ENCODE results near the gene RAD51B.

The RAD51B gene

DNA sequence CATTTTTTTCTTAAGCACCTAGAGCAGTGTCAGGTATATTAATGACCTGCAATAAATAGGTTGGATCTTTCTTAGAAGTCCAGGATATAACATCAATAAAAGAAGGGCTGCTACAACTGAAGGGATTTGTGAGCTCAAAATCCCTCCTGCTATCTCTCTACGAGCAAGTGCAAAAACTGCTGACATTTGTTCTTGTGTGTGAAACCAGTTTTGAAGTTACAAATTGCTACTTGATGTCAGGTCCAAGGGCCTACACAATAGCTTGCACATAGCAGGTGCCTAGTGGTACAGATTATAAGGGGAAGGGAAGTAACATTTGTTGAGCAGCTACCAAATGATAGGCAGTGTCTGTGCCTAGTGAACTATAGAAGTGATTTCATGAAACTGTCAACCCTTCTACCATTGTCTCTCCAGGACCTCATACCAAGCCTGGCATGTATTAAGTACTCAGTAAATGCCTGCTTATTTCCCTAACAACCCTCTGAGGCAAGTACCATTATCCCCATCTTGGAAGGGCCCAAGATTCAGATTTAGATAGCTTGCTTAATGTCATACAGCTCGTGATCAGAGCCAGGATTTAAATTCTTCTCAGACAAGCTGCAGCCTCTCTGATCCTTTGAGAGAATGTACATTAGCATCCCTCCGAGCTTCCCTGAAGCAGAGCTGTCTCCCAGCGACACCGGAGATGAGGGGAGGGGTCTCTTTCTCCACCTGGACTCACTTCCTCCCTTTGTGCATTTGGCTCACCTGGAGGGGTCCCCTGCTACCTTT, 673.0 kb downstream of the RAD51B start:
- no peak for DNase-seq (ENCODE audit: low read depth)

DNA sequence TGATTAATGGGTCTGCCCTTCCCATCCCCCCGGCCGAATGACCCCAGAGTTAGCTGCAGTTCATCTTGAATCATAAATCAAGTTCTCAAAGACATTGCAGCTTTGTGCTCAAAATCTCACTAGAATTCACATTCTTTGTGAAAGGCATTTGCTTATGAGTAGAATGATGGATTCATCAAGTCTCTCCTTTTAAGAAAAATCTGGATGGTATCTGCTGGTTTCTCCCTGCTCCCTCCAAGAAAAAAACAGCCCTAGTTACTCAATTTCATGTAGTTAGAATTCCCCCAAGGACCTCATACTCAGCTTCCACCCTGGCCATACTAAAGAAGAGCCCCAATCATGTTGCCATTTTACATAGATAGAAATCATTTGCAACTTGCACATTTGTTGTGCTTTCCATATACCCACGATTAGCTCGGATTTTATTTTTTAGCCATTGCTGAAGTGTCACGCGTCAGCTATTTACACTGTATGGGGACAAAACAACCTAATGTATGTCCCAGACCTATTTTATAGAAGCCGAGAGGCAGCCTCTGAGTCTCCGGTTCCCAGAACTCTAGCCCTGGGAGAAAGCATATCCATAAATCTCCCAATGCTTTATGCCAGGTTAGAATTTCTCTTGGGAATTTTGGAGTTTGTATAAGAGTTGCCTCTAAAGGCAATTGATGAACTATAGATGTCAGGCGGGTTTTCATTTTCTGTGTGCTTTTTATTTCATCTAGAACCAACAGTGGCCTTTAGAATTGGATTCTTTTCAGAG, 673.8 kb downstream of the RAD51B start:
- no peak for DNase-seq (ENCODE audit: low read depth)

DNA sequence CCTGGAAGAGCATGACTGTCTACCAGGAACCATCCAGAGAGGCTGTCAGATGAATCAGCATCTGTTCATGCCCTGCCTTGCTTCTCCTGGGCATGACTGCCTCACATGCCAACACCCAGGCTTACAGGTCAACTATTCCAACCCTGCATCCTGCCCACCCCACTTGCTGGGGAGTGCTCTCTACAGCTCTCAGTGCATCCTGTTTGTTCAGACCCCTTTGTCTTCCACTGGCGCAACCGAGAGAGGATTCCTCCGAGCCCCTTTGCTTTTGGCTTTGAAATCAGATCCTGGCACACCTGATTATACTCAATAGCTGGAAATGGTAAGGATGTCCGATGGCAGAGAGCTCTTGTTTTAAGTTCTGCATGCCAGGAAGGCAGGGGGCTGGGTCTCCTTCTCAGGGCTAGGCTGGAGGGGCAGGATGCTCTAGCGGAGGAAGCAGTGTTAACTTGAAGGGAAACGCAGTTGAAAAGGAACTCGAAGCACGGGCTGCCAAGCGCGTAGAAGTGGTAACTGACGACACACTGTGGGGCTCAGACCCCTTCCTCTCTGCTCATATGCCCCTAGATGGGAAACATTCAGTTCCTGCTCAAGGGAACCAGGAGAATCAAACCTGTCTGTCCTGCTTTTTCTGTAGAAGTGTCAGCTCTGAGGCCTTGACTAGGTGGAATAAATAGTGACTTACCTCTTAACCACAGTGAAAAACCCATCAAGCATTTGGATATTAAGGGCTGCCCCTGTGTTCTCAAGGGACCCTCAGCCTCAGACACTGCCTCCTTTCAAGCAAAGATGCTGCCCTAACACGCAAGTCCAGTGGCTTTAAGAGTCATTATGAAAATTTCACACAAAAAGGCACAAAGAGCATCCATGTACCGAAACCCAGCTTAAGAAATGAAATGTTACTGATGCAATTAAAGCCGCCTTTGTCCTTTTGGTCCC, 675.8 kb downstream of the RAD51B start:
- no peak for DNase-seq (ENCODE audit: low read depth)

DNA sequence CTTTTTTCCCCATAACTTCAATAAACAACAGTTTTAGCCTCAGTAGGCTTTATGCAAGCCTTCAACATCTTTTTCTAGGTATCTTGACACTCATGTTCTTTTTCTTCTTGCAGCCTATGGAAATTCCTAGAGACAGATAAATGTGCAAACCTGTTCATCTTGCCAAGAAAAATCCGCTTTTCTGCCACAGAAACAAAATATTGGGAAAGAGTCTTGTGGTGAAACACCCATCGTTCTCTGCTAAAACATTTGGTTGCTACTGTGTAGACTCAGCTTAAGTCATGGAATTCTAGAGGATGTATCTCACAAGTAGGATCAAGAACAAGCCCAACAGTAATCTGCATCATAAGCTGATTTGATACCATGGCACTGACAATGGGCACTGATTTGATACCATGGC, 677.4 kb downstream of the RAD51B start:
- DNase-seq (ENCODE audit: low read depth): no peak

DNA sequence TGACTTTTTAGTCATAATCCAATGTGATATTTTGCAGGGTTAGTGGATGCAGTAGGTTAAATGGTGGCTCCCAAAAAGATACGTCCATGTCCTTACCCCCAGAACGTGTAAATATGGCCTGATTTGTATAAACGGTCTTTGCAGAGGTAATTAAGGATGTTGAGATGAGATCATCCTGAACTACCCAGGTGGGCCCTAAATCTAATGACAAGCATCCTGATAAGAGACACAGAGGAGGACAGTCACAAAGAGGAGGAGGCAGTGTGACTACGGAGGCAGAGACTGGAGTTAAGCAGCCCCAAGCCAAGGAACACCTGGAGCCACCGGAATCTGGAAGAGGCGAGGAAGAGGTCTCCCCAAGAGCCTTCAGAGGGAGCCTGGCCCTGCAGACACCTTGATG, 679.9 kb downstream of the RAD51B start:
- no peak for DNase-seq (ENCODE audit: low read depth)

DNA sequence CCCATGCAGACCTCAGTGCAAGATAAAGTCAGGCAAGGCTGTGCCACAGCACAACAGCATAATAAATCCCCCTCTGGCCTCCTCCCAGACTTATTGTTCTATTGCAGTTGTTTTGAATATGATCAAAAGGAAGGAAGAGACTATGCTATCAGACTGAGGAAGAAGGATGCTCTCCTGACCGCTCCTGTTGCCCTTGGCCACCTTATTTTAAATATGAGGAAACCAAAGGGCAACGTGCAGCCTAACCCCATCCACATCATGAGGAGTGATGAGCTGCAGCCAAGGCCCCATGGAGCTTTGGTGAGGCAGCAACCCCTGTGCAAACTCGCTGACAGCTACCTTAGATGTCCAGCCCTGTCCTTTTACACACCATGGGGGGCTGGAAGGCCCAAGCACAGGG, 681.6 kb downstream of the RAD51B start:
- DNase-seq (ENCODE audit: low read depth): no peak

DNA sequence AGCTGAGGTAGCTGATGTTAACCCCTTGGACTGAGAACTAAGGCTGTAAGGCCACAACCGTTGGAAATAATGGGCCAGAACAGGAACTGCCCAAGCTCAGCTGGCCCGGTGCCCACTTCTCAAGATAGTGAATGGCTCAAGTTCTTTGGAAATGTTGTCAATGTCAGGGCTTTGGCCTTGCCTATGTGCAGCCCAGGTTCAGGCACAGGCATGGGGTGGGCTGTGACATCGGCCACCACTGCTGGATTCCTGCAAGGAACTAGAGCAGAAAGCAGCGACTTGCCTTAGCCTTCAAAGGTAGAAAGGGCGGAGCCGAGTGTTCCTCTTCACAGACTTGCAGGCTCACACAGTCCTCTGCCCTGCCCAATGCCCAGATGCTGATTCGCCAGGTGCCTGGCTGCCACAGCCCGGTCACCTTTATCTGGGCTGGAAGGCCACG, 682.1 kb downstream of the RAD51B start:
- DNase-seq (ENCODE audit: low read depth): no peak

DNA sequence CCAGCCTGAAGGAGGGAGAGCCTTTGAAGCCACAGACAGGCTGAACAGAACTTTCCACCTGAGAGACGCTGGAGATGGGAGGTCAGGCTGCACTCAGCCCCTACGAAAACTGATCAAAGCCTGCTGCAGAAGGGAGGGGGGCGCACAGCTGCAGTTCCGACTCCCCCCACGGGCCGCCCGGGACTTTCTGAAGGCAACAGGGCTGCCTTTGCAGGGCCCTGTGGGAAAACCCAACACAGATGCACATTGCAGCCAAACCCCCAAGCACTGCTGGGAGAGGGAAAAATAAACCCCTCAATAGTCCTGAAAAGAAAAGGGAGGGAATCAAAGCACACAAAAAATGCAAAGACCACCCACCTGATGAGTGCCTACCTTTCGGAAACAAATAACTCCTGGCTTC, 682.7 kb downstream of the RAD51B start:
- no peak for DNase-seq (ENCODE audit: low read depth)

DNA sequence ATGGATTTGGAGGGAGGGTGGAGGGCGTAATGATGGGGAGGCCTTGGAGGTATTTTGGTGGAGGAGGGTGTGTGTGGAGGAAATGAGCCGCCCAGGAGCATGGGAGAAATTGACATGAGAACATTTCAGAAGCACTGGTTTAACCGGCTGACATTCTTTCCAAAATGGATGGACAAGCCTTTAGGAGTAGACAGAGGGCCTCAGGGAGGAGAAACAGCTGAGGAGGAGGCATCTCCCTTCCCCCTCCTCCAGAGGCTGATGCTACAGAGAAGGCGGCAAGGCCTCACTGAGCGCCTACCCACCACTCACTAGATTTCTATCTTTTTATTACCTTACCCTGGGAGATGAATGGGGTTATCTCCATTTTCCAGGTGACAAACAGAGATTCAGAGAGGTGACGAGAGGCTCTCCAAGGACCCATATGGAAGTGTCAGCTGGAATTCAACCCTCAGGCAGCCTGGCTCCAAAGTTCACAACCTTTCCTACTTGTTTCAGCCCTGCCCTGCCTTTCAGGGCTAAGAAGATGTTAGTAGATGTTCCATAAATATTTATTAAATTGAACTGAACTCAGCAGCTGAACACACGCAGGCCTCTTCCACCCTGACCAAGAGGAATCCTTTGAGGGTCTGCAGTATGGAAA, 683.7 kb downstream of the RAD51B start:
- no peak for DNase-seq (ENCODE audit: low read depth)

DNA sequence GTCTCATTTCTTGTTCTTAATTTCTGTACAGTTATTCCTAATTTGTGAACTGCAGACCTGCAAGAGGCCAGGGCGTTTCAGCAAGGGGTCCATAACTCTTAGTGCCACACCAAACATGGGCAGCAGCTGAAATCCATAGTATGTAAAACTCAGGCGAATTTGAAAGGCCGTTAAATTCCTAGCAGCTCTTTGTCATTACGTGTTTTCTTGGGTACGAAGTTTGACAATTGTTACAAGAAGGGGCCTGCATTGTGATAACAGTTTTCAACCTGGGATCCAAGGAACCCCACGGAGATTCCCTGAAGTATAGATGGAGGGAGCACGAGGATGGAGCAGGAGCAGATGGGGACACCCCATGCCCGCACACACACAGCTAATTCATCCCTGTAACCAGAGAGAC, 685.3 kb downstream of the RAD51B start:
- DNase-seq (ENCODE audit: low read depth): no peak

DNA sequence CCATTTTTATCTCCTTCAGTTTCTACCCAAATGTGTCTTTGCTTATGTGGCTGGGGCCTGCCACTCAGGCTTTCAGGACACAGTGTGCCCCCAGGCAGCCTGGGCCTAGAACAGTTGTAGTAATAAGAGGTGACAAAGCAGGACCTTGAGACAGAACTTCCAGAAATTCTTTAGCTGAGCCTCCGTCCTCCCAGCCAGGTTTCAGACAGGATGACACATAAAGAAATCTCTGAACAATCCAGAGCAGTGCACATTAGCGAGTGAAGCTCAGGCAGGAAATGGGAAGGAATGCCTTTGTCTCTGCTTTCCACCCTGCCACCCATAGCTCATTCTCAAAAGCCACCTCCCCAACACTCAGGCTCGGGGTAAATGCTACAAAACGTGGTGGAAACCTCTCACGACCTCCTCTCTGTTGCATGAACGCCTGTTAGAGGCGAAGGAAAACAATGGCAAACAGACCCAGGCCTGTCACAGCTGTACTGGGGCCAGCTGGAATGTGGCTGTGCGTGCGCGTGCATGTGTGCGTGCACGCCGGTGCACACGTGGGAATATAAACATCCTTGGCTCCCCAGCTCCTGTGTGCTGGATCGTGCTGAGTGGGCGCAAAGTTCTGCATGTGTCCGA, 686.6 kb downstream of the RAD51B start:
- DNase-seq (ENCODE audit: low read depth): peak; percentile 73

DNA sequence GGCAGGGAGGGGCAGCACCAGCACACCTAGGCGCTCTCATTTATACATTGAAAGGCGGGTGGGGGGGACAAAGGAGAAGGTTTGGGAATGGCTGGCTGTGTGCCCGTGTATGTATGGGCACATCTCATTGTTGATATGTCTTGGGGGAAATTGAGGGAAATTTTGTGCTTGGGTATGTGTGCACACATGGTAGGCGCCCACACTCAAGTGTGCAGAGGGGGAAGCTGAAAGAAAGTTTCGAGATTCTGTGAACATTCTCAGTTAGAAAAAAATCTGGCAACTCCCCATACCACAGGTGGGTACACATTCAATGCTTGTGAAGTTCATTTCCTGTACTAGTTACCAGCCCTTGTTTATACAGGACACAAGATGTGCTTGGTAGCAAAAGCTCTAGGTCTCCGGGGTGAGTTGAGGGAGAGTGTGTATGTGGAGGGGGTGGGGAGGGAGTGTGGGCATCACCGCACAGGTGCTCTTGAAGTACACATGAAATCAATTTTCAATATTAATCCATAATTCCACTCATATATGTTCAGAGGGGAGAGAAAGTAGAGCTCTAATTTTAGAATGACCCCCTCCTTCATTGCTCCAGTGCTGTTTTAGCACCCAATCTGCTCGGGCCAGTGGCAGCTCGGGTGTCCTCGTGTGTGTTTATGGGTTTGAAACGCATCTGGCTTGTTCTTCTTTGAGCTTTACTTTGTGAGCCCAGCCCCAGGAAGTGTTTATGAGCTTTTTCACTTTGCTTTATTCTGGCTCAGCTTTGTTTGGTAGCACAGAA, 687.3 kb downstream of the RAD51B start:
- no peak for DNase-seq (ENCODE audit: low read depth)

DNA sequence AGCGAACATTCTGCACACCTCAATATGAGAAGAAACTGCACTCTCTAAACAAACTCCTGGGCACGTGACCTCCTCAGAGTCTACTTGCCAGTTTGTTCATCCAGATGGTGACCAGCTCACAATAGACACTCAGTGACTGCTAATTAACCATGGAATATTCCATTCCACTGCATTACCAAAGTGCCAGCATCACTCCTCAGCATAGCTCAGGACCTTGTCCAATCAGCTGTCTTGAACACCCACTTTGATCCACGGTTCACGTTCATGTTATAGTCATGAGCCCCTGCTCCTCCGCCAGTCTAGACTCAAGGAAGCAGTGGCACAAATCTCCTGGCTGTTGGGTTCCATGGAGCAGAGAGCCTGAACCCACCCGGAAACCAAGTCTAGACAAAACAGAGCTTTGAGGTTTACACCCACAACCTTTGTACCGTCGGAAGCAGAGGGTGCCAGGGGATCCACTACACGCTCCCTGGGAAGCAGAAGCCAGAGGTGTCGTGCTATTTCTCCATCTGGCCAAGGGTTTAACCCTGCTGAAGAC, 688.0 kb downstream of the RAD51B start:
- DNase-seq (ENCODE audit: low read depth): no peak

DNA sequence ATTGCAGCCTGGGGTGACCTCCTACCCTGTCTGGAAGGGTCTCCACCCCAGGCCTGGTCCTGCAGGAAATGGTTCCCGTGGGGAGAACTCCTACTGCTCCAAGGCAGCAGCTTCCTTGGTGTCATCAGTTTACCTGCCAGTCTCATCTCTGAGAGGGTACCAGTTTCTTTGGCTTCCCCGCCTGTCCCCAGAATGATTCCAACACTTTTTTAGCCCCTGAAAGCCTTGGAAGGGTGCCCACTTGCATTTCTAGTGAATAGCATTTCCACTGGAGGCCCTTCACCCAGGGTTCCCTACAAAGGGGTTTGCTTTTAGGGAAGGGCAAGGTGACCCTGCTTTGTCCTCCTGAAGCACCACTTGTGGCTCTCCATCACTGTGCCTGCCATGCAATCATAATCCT, 689.0 kb downstream of the RAD51B start:
- no peak for DNase-seq (ENCODE audit: low read depth)

DNA sequence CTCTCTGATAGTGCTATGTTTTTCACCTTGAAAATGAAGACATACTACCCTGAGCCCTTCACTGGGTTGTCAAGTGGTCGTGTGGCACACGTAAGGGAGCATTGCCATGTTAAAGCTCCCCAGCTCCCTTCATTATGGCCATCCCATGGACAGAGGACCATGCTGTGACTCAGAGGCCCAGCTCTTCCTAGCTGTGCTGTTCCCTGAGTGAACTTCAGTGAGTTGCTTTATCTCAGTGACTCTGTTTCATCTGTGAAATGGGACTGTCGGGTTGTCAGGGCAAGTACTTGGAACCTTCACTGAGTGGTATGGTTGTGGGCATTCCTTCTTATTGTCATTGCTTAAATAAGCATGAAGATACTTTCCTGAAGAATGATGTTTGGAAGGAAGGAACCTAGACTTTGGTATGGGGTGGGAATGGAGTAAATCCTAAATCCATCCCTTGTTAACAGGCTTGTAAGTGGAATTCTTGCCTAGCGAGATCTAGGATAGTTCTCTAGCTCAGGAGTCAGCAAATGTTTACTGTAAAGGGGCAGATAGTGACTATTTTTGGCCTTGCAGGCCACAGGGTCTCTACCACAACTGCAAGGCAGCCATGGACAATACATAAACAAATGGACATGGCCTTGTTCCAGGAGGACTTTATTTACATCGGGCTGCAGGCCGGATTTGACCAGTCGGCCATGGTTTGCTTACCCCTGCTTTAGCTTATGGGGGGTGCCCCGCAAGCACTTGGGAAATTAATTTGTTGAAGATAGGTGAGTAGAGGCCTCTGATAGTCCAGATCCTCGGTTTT, 689.8 kb downstream of the RAD51B start:
- no peak for DNase-seq (ENCODE audit: low read depth)

DNA sequence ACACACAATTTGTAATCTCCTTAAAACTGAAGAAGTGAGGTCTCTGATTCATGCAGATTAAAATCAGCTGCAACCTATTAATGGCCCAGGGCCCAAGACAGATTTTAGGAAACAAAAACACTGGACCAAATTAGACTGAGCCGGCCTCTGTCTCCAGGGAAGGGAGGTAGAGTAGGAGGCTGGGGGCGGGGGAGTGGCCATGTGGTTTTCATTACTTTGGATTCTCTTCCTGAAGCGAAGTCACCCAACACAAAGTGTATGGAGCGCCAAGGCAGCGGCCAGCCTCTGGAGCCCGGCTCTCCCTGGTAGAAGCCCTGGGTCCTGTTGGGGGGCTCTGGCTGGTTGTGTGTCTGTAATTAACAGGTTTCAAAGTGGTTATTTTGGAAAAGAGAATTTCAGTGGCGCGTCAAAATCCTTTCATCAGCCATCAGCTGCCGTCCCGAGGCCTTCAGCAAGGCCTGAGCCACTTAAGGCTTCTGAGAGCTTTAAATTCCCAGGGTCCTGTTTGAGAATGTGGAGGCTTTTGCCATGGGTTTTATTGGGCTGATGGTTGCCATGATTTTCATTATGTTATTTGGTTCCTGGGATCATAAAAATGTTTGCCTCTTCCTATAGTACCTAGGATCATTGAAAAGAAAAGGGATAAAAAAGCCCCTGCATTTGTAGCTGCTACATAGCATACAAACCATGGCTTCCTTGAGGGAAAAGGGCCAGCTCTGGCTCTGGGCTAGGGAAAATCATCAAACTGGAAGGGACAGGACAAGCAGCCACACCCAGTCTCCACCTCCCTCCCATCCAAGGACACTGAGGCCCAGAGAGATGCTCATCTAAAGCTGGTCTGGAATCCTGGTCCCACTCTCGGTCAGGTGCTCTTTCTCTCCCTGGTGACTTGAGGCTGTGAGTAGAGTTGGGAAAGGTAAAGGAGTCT, 690.9 kb downstream of the RAD51B start:
- DNase-seq (ENCODE audit: low read depth): peak; percentile 89

DNA sequence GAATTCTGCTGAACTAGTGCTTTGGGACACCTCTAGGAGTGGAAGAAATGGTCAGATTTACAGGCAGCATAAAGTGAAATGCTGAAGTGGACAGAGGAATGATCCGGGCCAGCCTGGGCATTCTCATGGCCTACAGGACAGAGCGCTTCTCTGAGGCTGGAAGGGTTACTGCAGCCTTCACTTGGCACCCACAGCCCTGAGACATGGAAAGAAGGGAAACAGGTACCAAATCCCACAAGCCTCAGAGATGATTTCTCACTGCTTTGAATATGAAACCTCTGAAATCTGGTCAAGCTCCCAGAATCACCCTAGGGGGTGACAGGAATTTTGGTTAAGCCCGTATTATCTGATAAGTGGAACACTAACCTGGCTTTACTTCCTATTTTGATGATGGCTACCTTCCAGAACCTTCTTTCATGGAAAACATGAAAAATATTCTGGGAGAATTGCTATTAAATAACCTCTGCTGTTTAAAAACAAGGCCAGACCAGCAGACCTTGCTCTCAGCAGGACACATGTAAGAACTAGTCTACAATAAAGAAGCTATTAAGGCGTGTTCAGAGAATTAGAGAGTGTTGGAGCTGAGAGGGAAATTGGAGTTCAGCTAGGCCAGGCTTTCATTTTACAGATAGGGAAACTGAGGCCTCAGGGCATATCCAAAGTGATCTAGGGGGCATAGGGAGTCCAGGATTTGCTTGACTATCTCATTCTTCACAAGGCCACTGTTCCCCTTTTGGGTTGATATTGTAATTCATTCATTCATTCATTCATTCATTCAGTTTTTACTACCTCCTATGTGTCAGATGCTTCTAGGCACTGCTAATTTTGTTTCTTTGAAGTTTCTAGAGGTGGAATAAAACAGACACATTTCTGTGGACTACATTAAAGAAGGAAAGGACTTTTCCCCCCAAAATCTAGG, 691.8 kb downstream of the RAD51B start:
- DNase-seq (ENCODE audit: low read depth): no peak
